Islet precursor cell (in vitro differentiated cells): ENCODE results near the gene ABCB6.
"Not testable (repeated sequence)": the region's sequence is repeated elsewhere in the genome, so short reads cannot be mapped to it uniquely, and the experiment has no call there.

Experiments
- DNase-seq: peaks from one replicate; pipeline ENCODE4 v3.0.0-alpha.2; 2018

Gene ABCB6

DNA sequence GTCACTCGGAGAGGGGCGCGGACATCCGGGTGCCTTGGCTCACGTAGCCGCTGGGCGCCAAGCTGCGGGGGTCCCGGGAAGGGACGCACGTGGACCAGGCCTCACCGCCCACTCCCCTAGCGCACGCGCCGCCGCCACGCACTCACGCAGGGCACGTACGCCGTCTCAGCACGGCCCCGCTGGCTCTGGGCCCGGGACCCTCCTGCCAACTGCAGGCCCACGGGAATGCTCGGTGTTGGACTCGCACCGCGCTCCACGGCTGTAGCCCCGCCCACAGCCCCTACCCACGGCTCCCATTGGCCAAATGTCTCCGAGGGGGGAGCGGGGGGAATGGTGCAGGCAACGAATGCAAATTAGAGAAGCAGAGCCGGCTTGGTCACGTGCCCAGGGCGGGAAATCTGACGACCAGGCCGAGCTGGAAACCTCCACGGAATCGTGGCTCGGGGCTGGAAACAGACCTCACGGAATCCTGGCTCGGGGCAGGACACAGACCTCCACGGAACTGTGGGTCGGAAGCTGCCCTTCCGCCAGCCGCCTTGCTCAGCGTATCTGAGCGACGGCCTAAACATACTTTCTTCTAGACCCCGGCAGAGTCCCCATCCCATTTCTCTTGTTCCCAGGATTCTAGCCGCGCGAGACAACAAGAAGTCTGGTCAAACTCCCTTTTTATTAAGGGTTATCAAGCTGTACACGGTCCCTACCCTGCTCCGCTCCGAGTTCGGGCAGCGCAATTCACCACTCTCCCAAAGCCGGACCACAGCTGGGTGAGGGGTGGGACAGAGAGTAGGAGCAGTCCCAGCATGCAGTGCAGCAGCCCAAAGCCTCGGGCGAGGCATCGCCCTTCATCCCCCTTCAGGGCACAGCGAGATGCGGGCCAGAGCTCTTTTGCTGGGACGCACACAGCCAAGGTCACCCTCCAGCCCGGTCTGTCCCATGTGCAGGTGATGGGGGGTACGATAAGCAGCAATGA, at the start of gene ABCB6:
Gene ABCB6 (minus strand): TSS at position 227 of the 970 bp plus-strand sequence. CDS start 285 bp downstream, outside the sequence.
- DNase-seq, result peak; percentile 96

DNA sequence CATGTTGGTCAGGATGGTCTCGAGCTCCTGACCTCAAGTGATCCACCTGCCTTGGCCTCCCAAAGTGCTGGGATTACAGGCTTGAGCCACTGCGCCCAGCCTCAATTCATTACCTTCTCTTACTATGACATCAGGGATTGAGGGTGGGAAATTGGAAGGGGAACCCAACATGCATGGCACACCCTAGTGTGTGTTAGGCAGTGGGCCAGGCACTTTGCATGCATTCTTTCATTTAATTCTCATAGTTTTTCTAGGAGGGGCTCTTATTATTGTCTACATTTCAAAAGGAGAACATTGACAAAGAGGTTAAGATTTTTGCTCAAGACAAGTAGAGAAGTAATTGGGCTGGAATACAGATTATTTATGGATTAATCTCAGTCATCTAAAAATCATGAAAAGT, 49.5 kb upstream of the ABCB6 start:
- DNase-seq, result no peak

DNA sequence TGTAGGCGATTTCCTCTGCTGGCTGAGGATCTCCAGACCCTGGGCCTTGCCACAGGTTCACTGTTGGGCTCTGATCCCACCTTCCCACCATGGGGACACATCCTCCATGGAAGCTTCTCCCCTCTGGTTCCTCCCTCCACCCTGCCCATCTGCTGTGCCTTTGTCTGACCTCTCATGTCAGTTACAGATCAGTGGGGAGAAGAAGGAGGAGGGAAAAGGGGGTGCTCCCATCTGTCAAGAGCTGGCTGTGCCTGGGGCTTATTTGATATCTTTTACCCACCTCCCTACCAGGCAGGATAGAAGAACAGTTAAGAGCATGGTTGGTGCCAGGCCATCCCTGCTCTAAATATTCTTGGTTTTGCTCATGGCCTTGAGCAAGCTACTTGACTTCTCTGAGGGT, 48.1 kb upstream of the ABCB6 start:
- no peak for DNase-seq

DNA sequence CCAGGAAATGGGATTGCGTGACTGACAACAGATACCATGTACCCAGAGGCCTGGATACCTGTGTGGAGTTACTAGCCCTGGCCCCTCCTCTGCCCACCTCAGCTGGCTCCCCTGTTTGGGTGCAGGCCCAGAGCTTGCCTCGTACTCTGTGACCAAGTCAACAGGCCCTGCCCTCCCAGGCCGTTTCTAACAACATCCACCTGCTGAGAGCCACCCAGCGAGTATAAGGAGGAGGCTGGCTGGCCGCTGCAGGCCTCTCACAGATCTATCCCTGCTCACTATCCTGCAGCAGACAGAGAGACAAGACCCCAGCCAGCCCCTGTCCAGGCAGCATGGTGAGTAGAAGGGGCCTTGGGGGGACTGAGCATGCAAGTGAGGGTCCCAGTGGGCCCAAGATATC, 47.5 kb upstream of the ABCB6 start:
- DNase-seq, result no peak

DNA sequence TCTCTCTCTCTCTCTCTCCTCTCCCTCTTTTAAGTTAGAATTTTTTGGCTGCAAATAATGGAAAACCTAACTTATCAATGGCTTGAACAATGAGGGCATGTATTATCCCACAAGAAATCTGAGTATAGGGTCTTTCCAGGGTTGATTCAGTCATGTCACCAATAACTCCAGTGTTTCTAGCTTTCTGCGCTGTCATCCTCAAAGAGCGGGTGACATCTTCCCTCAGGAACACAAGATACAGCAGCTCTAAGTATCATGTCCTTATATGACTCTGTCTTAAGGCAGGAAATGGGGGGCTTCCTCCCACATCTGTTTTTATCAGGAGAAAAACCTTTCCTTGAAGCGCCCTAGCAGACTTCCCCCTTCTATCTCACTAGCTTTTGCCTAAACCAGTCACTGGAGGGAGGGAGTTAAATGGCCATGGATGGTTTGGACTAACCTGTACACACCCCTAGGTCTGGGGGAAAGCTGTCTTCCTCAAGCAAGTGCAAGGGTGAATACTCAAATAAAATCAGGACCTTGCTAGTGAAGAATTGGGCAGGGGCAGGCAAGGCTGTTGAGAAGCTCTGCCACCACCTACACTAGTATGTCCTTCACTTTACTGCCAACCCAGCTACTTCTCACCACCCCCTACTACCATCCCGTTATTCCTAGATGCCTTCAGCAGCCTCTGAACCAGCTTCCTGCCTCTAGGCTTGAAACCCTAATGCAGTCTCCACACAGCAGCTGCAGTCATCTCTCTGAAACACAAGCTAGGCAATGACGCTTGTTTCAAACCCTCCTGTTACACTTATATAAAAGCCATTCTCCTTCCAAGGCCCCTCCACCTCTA, 42.5 kb upstream of the ABCB6 start:
- no peak for DNase-seq

DNA sequence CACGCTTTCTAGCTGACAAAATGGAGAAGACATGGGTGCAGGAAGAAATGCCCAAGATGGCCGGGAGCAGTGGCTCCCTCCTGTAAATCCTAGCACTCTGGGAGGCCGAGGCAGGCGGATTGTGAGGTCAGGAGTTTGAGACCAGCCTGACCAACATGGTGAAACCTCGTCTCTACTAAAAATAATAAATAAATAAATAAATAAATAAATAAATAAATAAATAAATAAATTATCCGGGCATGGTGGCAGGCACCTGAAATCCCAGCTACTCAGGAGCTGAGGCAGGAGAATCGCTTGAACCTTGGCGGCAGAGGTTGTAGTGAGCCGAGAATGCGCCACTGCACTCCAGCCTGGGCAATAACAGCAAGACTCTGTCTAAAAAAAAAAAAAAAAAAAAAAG, 40.2 kb upstream of the ABCB6 start:
- DNase-seq, result not testable (repeated sequence)

DNA sequence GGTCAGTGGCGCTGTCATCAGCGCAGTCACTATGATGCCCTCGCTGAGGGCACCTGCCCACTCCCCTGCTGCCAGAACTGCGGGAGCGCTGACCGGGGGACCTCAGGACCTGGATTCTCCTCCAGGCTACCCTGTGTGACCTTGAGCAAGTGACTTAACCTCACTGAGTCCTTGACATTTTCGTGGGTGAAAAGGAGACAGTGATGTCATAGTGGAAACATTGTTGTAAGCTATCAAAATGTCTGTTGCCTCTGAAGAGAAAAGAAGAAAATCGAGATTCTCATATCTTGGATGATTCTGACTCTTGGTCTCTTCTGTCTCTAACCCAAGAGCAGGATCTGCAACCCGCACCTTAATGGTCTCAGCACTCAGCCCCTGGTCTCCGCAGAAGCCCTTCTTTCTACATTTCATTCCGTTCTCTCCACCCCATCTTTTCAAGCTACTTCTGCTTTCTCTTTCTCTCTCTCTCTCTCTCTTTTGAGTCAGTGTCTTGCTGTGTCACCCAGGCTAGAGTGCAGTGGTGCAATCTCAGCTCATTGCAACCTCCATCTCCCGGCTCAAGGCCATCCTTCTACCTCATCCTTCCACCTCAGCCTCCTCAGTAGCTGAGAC, 35.9 kb upstream of the ABCB6 start:
- no peak for DNase-seq

DNA sequence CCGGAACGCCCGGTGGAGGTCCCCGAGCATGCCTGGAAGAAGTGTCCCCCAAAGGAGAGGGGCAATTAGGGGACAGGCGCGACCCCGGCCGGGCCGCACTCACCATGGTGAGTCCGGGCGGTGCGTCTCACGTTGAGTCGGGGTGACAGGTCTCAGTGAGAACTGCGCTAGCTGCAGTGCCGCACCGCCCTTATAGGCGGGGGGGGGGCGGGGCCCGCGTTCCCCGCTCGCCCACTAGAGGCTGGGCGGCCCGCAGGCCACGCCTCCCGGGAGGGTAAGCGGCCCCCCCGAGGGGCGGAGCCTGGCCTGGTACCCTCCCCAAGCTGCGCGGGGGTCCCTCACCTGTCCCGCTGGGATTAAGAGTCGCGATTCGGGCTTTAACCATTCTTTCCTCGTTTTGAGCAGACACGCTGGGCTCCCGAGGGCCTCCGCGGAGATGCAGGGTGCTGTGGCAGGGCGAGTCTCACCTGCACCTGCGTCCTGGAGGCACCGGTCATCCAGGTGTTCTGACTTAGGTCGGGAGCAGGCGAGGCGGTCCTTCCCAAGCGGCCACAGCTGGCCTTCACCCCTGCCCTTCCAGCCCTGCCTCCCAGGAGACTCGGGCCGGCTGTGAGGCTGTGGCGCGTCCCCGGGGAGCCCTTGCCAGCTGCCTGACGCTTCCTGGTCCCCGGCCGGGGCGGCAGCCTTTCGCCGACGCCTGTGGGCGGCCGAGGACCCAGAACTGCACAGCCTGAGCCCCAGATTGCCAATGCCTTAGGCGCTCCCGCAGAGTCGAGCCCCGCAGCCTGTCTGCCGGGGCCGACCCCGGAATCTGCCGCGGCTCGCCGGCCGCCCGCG, 35.2 kb upstream of the ABCB6 start, which contains the start of gene TUBA4A:
Gene TUBA4A (minus strand): TSS at position 166 of the 837 bp plus-strand sequence. CDS start 60 bp downstream, at position 106.
- DNase-seq, result peak; percentile 79

DNA sequence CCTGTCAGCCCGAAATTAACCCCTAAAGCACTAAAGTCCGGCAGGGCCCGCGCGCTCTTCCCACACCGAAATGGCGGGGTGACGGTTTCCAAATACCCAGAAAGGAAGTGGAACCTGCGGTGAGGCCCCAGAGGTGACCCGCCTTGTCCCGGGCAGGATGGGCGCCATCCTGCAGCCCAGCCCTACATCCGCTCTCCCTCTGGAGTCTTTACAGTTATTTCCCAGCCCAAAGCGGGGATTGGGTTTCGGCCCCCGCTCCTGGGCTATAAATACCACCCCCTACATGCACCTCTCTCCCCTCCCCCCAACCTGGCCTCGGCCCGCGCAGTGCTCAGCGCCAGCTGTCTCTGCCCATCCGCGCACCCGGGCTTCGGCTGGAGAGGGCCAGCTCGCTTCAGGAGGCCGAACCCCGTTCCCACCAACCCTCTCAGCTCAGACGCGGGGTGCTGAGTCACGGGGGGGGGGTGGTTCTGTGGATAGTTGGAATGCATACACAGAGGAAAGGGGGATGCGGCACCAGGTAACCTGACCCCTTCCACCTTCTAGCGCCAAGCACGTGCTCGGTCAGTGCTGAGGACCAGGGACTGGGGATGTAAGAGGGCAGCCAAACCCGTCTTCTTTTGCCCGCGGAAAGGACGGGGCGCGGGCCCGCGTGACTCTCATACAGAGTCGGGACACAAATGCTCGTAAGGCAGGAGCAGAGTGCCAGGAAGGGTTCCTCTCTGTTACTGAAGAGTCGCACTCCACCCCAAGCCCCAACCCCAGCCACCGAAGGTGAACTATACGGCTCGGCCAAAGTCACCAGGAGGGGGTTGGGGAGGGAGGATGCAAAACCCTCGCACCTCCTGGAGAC, 34.4 kb upstream of the ABCB6 start, which contains the start of gene TUBA4B:
Gene TUBA4B (plus strand): TSS at position 344 of the 853 bp plus-strand sequence. CDS start 165 bp downstream, at position 509.
- peak; percentile 65 for DNase-seq

DNA sequence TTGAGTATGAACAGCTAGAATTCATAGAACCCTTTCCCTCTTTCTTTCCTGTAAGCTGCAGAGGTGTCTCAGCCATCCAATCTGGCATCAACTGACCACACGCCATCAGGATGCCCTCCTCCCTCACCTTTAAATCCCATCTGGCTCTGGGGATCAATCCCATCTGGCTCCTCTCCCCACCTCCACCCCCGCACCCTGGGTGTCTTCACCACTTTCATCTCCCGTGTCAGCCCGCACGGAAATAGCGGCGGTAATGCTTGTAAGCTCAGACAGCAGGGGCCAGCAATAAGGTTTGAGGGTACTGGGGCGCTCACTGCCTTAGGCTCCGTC, 33.8 kb upstream of the ABCB6 start:
- DNase-seq, result no peak

DNA sequence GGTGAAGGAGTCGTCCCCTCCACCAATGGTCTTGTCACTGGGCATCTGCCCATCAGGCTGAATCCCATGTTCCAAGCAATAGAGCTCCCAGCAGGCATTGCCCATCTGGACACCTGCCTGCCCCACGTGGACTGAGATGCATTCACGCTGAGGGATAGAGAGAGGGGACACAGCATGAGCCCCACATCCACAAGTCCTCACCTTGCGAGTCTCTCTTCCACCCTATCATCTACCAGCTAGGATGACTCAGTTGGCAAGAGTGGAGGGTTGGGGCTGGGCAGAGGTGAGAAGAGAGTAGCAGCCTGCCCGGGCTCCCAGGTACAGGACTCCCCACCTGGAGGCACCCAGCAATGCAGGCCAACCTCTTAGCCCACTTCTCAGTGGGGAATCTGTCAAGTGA, 33.3 kb upstream of the ABCB6 start:
- no peak for DNase-seq

DNA sequence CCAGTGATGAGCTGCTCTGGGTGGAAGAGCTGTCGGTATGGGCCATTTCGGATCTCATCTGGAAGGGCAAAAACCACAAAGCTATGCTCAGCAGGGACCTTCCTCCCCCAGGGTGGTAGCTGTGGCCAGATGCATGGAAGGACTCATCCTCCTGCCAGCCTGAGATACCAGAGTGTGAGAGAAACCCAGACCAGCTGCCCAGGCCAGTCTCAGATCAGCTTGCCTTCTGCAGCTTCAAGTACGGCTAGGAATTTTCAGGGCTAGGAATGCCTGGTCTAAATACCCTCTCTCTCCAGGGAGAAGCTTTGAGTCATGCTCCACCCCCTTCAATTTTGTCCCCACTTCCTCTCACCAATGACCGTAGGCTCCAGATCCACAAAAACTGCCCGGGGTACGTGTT, 32.9 kb upstream of the ABCB6 start:
- DNase-seq, result no peak

DNA sequence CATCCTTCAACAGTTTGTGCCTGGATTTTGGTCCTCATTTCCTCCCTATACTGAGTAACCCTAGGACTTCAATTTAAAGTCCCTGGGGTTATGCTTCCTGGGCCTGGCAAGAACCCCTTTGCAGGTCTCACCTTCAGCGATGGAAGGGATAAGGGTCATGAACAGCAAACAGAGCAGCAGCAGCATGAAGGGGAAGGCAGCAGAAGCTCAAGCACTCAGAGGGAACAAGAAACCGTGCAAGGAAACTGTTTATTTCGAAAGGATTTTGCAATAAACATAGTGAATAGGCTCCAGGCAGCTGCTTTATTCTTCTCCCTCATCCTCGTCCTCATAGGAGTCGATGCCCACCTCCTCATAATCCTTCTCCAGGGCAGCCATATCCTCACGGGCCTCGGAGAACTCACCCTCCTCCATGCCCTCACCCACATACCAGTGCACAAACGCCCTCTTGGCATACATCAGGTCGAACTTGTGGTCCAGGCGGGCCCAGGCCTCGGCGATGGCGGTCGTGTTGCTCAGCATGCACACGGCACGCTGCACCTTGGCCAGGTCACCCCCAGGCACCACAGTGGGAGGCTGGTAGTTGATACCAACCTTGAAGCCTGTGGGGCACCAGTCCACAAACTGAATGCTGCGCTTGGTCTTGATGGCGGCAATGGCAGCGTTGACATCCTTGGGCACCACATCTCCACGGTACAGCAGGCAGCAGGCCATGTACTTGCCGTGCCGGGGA, 31.5 kb upstream of the ABCB6 start:
- DNase-seq, result no peak

DNA sequence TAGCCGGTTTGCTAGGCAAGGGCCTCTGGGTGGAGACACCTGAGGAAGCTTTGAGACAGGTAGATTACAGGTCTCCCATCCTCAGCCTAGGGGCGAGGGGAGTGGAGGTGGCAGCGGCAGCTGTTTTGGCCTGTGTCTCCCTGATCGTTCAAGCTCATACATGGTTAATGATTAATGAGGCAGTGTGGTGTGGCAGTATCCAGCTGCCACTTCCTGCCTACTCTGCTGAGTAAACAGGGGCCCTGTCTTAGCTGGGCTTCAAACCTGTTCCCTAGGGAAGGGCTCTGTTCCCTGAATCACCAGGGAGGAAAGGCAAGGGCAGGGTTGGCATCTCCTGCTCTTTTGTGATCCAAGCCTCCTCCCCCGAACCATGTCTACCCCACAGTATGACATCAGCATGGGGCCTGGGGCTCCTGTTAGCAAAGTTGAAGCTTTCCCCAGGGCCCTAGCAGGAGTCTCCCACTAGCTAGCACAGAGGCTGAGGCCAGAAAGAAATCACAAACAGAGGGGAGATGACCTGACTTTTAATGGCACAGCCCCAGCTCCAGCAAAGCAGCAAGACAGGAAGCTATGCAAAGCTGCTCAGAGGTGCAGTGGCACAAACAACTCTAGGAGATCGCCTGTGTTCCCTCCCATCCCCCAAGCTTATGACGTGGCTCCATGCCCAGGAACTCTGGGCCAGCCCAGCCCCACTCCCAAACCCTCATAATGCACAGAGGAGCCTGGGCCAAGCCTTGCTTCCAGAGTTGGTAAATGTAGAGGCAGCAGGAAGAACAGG, 30.6 kb upstream of the ABCB6 start:
- peak; percentile 61 for DNase-seq

DNA sequence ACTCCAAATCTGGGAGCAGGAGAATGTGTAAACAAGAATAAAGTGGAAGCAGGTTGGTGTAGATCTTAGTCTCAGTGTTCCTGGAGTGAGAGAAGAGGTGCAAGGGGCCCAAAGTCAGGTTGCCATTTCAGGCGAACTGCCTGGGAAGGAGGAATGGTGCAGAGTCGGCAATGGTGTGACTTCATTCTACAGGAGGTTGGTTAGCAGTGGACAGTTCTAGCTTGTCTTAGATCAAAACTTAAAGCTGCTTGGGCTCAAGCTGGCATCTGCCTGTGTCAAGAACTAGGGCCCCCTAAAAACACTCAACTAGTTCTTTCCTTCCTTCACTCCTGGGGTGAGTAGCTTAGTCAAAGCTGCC, 30.1 kb upstream of the ABCB6 start:
- no peak for DNase-seq

DNA sequence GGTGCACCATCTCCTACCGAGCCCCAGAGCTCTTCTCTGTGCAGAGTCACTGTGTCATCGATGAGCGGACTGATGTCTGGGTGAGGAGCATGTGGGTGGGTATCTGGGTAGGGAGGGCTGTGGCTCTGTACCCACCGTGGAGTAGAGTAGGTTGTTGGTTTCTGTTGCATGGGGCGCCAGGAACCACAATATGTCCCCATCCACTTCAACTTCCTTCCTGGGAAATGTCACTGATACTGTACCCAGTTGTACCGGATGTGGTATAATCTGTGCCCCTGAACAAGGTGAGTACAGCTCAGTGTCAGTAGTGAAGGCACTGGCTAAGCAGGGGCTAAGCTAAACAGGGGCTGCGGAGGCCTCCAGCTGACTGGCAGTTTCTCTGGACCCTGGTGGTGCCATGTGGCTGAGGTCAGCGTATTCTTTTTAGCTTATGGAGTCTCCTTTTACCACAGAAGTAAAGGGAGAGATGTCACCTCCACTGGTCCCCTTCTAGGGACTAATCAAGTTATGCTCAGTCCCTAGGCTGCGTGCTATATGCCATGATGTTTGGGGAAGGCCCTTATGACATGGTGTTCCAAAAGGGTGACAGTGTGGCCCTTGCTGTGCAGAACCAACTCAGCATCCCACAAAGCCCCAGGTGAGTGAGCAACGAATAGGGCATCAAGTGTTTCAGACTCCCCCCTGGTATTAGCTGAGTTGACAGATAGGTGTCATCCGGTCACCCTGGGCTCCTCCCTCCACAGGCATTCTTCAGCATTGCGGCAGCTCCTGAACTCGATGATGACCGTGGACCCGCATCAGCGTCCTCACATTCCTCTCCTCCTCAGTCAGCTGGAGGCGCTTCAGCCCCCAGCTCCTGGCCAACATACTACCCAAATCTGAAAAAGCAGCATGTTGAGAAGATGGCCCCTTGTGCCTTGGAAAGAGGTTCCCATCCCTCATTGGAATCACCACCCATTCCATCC, 29.2 kb upstream of the ABCB6 start:
- no peak for DNase-seq

DNA sequence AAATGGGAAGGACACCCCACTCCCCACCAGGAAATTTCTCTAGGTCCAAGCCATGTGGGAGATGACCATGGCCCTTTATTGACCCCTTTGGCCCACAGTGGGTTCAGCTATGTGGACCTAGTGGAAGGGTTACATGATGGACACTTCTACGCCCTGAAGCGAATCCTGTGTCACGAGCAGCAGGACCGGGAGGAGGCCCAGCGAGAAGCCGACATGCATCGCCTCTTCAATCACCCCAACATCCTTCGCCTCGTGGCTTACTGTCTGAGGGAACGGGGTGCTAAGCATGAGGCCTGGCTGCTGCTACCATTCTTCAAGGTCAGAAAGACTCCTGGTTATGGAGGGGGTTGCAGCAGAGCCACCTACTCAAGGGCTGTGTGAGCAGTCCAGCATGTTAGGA, 27.8 kb upstream of the ABCB6 start:
- no peak for DNase-seq

DNA sequence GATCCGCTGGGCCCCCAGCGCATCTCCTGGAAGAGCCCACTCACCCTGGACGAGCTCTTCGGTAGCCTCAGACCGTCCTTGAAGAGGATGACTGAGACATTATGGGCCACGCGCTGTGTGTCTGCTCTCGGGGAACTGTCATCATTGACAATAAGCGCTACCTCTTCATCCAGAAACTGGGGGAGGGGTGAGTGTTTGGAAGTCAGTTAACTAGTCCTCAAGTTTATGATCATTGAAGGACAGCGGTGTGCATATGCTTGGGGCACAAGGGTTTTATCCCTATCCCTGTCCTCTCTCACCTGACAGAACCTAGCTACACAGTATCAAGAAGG, 27.1 kb upstream of the ABCB6 start:
- no peak for DNase-seq
